ENCODE data around the gene ARHGEF17.

ARHGEF17 gene

DNA sequence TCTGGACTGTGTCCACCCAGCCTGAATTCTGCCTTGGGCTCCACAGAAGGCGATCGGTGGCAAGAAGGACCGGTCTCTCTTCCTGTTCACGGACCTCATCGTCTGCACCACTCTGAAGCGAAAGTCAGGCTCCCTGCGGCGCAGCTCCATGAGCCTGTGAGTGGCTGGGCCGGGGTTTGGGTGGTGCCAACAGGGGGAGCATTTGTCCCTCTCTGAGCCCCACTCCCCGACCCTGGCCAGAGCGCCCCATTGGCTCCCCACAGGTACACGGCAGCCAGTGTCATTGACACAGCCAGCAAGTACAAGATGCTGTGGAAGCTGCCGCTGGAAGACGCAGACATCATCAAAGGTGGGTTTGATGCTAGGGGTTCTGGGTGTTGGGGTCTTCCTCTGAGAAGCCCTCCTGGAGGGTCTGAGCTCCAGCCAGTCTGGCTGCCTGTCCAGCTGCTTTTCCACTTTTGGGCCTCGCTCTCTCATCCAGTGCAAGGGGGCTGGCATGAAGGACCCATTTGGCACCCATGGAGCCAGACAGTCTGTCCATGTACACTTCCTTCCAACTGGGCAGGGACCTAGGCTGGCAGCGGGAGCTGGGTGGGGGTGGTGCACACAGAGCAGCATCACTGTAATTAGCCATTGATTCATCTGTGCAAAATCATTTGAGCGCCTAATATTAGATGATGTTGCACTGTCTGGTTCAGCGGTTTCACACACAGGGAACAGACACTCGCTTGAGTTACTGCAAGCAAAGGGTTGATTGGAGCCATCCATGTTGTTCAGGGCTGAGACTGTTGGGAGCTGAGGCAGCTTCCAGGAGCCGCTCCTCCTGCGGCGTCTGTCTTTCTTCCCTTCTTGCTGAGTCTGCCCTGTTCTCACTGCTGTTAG, 49.1 kb downstream of the ARHGEF17 start:
- Histone ChIP-seq H3K27ac (ENCODE audit: poor library complexity, severe bottlenecking) (no peak overlapping the region), H3K9me3 (ENCODE audit: severe bottlenecking) (no peaks in the 10 kb centered on the region), H3K4me1 (ENCODE audit: insufficient read depth, poor library complexity, severe bottlenecking) (no peaks in the 10 kb centered on the region), H3K27me3 (ENCODE audit: insufficient read depth, poor library complexity, severe bottlenecking) (no peaks in the 10 kb centered on the region), H3K36me3 (ENCODE audit: low read depth) (peaks cover 3% of the 10 kb centered on the region), H3K4me3 (ENCODE audit: severe bottlenecking) (no peak overlapping the region)
- ATAC-seq (ENCODE audit: low read depth): no peak
- TF ChIP-seq, protein P1, sequence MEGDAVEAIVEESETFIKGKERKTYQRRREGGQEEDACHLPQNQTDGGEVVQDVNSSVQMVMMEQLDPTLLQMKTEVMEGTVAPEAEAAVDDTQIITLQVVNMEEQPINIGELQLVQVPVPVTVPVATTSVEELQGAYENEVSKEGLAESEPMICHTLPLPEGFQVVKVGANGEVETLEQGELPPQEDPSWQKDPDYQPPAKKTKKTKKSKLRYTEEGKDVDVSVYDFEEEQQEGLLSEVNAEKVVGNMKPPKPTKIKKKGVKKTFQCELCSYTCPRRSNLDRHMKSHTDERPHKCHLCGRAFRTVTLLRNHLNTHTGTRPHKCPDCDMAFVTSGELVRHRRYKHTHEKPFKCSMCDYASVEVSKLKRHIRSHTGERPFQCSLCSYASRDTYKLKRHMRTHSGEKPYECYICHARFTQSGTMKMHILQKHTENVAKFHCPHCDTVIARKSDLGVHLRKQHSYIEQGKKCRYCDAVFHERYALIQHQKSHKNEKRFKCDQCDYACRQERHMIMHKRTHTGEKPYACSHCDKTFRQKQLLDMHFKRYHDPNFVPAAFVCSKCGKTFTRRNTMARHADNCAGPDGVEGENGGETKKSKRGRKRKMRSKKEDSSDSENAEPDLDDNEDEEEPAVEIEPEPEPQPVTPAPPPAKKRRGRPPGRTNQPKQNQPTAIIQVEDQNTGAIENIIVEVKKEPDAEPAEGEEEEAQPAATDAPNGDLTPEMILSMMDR (IDR thresholded peaks at IDR 0.05; ENCODE audit: poor library complexity, severe bottlenecking): no peak
- DNase-seq (ENCODE audit: low spot score): no peak

DNA sequence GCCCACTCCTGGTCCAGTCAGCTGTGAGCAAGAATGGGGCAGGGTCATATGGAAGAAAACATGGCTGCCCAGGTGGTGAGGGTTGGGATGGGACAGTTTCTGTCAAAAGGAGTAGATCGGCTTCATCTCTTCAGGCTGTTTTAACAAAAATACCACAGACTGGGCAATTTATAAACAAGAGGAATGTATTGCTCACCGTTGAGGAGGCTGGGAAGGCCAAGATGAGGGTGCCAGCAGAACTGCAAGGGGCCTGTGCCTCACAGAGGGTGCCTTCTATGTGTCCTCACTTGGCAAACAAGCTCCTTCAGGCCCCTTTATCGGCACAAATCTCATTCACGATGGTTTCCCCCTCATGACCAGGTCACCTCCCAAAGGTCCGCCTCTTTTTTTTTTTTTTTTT, 50.0 kb downstream of the ARHGEF17 start:
- ATAC-seq (ENCODE audit: low read depth): no peak
- no peak overlapping the region for H3K27ac ChIP-seq (ENCODE audit: poor library complexity, severe bottlenecking)
- H3K27me3 ChIP-seq (ENCODE audit: insufficient read depth, poor library complexity, severe bottlenecking): no peaks in the 10 kb centered on the region
- DNase-seq (ENCODE audit: low spot score): no peak
- no peaks in the 10 kb centered on the region for H3K9me3 ChIP-seq (ENCODE audit: severe bottlenecking)
- TF ChIP-seq, protein P1 (IDR thresholded peaks at IDR 0.05; ENCODE audit: poor library complexity, severe bottlenecking): no peak
- H3K4me1 ChIP-seq (ENCODE audit: insufficient read depth, poor library complexity, severe bottlenecking): no peaks in the 10 kb centered on the region
- no peak overlapping the region for H3K4me3 ChIP-seq (ENCODE audit: severe bottlenecking)
- peaks cover 10% of the 10 kb centered on the region; the same call in 1 of the 2 replicates for H3K36me3 ChIP-seq (ENCODE audit: low read depth)

DNA sequence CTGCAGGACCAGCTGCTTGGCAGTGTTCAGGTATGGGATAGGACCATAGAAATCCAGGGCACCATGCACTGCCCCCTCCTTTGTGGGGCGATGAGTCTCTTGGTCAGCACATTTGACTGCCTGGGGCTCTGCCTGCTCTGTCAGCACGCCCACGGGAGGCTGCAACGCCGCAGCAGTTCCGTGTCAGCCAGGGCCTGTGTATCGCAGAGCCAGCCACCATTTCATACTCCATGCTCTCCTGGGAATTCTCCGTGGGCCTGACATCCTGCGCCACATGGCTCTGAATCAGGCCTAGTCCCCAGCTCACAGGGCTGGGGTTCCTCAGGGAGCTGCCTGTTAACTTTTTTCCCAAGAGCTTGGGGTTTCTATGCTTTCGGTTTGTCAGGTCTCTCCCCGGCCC, 51.3 kb downstream of the ARHGEF17 start:
- Histone ChIP-seq H3K27me3 (ENCODE audit: insufficient read depth, poor library complexity, severe bottlenecking) (no peaks in the 10 kb centered on the region), H3K27ac (ENCODE audit: poor library complexity, severe bottlenecking) (no peak overlapping the region), H3K9me3 (ENCODE audit: severe bottlenecking) (no peaks in the 10 kb centered on the region), H3K36me3 (ENCODE audit: low read depth) (peaks cover 7% of the 10 kb centered on the region; the same call in 1 of the 2 replicates), H3K4me3 (ENCODE audit: severe bottlenecking) (no peak overlapping the region), H3K4me1 (ENCODE audit: insufficient read depth, poor library complexity, severe bottlenecking) (no peaks in the 10 kb centered on the region)
- TF ChIP-seq, protein P1 (IDR thresholded peaks at IDR 0.05; ENCODE audit: poor library complexity, severe bottlenecking): no peak
- DNase-seq (ENCODE audit: low spot score) (no peak), ATAC-seq (ENCODE audit: low read depth) (no peak)

DNA sequence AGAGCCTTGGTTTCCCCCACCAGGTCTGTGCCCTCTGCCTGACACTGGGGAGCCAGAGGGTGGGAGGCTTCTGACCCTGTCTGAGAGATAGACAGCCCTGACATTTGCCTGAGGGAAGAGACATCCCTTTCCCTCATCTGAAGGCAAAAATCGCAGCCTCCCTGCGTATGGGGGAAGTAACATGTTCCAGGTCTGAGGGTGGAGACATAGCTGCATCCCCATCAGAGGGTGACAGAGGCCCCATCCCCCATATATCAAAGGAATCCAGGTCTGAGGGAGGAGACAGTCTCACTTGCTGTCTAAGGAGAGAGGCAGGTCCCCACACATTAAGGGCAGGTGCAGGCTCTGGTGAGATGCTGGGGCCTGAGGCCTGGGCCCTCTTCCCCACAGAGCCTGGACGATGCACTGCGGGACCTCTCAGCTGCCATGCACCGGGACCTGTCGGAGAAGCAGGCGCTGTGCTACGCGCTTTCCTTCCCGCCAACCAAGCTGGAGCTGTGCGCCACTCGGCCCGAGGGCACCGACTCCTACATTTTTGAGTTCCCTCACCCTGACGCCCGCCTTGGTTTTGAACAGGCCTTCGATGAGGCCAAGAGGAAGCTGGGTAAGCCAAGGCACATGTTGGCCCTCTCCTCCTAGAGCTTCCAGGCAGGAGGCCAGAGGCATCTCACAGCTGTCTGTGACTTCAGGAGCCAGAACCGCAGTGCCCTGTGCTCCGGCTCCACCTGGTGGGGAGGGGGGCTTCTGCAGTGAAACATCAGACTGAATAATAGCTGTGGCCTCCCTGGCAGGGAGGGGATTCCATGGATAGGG, 52.1 kb downstream of the ARHGEF17 start:
- Histone ChIP-seq H3K4me3 (ENCODE audit: severe bottlenecking) (no peak overlapping the region), H3K36me3 (ENCODE audit: low read depth) (peaks cover 11% of the 10 kb centered on the region; the same call in 1 of the 2 replicates), H3K27me3 (ENCODE audit: insufficient read depth, poor library complexity, severe bottlenecking) (no peaks in the 10 kb centered on the region), H3K9me3 (ENCODE audit: severe bottlenecking) (no peaks in the 10 kb centered on the region), H3K27ac (ENCODE audit: poor library complexity, severe bottlenecking) (no peak overlapping the region), H3K4me1 (ENCODE audit: insufficient read depth, poor library complexity, severe bottlenecking) (no peaks in the 10 kb centered on the region)
- TF ChIP-seq, protein P1 (IDR thresholded peaks at IDR 0.05; ENCODE audit: poor library complexity, severe bottlenecking): peak; percentile 36
- ATAC-seq (ENCODE audit: low read depth) (peak; percentile 41; the same call in 2 of the 3 replicates), DNase-seq (ENCODE audit: low spot score) (no peak)
